GM21529 (cell line): ENCODE results near the gene EPHB1.
A peak's percentile ranks its signal among the peaks of the same experiment; 100 is the strongest.

Experiments
- ATAC-seq: cut with Tn5 transposase; IDR thresholded peaks from one replicate; pipeline ENCODE4 v1.9.1; 2021; ENCODE audit not compliant: unreplicated experiment

The EPHB1 gene

DNA sequence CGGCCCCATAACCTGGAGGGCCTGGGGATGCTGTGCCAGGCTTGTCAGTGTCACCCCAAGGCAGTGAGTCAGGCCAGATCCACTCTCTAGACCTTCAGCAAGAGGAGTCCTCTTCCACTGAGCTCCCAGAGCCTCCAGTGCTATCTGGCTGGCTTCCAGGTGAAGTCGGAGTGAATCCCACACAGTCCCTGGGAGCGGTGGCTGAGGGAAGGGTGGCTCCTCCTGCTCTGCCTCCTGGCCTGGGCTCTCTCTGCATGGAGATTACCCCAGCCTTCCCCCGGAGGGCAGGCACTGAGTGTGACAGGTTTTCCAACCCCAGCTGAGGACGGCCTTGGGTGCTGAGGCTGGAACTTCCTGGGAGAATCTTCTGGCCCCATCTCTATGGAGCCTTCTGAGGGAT is 82.7 kb downstream of the EPHB1 start:
- ATAC-seq: no peak

DNA sequence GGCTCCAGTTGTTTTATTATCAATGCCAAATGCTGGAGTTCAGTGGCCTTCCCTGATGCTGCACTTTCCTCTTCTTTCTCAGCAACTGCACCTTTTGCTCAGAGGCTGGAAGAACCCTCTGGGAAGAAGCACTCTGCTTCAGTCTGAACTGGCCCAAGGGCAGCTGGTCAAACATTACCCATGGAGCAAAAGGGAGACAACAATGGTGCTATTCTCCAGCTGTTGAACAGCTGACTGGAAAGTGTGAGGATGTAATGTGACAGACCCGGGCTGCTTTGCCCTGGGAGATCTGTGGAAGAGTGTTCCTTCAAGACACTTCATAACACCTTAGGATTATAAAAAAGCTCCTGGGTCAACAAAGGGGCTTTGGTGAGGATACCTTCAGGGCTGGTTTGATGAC is 84.9 kb downstream of the EPHB1 start:
- no peak for ATAC-seq

DNA sequence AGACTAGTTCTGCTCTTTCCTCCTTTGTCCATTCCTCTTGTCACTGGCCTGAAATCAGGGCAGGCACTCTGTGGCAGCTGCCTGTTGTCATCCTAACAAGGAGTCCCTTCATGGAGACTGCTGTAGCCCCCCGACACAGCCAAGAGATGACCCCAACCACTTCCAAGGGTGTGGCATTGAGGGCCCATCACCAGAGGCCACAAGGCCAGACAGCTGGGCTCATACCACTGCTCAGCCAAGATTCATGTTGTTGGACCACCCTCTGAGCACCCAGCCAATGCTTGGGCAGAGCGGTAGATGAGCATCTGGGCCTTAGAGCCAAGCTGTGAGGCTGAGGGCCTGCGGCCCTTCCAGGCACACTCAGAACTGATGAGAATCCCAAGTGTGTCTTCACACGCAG is 85.4 kb downstream of the EPHB1 start:
- no peak for ATAC-seq

DNA sequence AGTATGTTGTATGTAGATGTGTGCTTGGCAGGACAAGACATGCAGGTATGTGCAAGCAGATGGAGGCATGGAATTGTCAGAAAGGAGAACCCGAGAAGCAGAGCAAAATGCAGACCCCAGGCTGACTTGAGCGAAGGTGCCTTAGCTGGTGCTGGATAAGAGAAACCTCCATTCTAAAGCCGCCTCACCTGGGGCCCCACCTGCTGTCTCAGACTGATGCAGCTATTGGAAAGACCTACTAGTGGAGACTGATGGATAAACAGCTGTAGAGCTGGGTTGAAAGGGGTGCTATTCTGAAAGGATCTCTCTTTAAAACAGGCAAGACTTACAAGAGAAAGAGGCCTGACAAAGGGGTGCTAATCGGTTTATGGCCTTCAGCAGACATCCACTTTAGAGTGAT is 86.2 kb downstream of the EPHB1 start:
- ATAC-seq: no peak

DNA sequence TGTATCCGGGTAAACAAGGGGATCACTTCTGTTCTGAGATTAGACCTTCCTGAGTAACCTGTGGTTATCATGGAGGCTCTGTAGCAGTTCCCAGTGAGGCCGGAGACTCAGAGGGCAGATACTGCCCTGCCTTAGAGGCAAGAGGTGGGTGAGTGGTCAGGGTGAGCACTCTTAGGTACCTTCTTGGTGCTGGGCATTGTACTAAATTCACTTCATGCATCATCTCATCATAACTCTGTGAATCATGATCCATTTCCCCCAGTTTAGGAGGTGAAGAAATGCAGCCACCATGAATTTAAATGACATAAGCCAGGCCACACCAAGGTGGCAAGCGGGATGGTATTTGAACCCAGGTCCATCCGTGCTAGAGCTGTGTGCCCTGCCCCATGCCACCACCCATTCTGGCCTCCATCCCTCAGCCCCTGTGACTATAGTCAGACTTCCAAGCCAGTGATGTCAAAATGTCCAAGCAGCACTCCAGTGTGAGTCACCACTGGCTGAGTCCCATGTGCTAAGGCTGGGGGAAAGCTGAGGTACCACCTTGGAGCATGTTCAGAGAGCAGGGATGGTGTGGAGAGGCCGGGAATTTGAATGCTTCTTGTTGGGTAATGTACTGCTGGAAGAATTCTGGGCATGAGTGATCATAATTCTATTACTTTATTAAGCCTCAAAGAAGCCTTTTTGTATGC is 88.8 kb downstream of the EPHB1 start:
- no peak for ATAC-seq

DNA sequence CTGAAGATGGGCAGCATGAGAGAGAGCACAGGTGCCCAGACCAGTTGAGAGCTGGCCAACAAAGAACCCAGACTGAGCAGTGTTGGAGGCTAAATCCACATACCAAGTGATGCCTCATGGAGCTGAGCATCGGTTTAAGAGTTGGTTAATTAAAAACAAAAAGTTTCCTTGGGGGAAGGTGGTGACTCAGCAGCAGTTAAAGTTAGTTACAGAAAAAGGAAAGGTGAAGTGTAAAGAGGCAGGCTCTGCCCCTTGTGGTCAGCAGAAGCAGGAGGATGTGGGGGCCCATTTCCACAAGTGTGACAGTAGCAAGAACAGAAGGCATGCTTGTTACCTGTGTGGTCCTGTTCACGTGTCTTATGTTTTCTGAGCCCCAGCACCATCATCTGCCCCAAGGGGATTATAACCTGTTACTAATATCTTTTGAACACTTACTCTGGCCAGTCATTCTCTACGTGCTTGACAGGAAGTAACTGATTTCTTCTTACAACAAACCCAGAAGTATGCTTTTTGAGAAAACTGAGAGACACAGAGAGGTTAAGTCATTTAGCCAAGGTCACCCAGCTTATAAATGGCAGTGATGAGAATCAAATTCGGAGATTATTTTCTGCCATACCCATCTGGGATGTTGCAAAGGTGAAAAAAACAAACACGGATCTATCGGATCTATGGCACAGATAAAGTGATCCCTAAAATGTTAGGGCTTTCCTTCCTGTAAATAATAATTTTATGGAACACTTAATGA is 91.0 kb downstream of the EPHB1 start:
- ATAC-seq: peak; percentile 92

DNA sequence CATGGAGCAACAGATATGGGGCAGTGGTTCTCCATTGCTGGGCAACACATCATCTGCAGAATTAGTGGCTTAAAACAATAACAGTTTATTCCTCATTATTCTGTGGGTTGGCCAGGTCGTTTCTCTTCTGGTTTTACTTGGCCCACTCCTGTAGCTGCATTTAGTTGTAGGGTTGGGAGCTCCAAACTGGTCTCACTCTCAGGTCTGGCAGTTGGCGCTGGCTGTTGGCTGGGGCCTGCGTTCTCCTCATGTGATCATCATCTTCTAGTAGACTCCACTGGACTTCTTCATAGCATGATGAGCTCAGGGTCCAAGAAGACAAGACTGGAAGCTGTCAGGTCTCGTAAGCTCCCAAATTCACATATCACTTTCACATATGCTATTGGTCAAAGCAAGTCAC is 91.9 kb downstream of the EPHB1 start:
- no peak for ATAC-seq

DNA sequence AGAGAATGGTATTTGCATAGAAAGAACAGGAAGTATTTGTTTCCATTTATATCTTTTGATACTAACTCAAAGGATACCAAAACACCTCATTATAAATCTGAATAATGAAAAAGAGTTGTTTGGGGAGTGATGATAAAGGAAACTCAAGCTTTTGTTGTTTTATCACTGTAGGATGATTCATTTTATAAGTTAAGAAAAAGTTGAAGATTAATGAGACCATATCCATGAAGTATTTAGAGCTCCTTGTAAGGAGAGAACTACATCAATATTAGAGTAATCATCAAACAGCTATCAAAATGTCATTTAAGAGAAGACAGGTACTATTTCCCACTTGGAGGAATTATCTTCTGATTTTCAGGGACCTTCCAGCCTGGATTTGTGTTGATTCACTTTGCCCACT is 92.5 kb downstream of the EPHB1 start:
- ATAC-seq: no peak

DNA sequence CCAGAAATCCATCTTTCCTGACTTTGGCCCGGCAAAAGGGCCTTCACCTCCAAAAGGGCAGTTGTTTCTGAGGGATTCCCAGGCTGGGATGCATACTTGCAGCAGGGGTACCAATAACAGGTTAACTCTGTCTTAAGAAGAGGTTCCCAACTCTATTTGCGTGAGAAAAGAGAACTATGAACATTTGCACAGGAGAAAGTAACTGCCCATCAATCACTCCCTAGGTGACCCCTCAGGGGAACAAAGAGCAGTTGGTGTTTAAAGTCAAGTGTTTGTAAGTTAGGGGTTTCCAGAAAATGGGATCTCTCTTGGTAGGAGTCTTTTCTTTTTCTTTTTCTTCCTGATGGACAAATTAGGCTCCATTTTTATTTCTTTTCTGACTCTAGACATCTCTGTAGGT is 97.3 kb downstream of the EPHB1 start:
- no peak for ATAC-seq

DNA sequence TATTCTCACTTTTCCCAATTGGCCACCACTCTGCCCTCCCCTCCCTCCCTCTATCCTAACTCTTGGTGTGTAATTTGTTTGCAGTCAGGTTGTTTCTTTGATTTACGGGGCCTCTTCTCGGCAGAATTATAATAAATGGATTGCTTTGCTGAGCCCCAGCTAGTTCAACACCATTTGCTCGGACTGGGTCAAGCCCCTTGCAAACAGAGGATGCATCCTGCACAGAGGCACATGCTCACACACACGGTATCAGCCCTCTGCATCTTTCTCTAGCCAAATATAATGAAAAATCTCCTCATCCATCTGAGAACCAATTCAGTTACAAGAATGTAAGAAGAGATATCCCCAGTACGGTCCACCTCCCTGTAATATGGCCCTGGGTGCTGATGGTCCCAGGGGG is 97.7 kb downstream of the EPHB1 start:
- no peak for ATAC-seq

DNA sequence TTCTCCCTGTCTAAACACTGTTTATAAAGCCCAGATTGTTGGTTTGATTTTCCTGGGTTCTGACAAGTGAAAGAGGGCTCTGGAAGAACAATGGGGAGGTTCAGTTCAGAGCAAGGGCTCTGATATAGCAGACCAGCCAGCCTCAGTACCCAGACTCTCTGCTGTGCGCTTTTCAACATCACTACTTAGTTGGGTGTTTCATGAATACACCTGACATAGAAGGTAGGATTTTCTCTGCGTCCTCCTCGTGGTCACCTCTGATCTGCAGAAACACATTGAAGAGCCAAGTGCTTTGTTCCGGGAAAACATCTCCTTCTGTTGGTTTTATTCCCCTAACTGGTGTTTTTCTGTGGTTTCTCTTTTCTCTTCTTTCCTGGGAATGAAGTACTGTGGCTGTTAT is 99.5 kb downstream of the EPHB1 start:
- ATAC-seq: no peak

DNA sequence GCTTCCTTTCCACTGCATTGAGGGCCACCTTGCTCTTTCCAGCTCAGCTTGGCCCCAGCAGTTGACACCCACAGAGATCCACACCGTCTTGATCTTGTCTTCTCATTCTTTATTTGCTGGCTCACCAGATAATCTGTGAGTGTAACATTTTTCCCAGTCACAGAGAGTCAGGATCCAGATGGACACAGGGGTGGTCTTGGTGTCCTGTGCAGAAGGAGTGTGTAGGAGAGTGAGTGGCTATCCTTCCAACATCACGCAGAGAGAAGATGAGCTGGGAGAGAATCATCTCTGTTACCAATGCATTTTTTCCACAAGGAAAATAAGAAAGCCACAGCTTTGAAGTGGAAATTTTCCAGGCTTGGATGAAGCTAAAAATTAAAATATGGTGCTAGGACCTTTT is 100.1 kb downstream of the EPHB1 start:
- ATAC-seq: no peak

DNA sequence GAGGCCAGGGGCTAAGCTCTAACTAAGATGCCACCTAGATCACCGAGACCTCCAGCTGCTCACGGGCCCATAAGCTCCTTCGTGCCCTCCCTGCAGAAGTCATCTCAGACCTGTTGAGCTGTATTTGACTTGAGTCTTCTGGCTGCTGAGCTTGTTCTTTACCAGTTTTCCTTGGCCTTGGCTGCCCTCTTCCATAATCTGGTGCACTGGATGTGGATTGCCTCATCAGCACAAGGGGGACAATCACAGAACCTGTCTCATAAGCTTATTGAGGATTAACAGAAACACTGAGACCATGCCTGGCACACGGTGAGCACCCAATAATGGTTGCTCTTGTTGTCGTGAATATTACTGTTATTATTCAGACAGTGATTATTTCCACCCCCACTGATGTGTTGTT is 101.1 kb downstream of the EPHB1 start:
- no peak for ATAC-seq

DNA sequence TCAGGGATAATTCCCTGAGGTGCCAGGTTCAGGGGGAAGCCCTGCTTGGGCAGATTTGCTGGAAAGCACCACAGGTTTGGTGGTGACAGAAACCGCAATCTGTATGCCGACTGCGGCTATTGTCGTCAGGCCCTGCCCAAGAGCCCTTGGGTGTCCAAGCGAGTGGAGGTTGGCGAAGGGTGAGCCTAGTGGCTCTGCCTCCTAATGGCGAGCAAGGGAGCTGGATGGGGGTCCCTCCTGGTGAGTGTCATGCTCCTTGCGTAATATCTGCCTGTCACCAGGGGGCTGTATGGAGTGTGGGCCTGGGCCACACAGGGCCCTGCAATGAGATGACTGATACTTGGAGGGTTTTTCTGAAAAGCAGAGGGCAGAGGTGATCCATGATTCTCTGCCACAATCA is 101.6 kb downstream of the EPHB1 start:
- no peak for ATAC-seq

DNA sequence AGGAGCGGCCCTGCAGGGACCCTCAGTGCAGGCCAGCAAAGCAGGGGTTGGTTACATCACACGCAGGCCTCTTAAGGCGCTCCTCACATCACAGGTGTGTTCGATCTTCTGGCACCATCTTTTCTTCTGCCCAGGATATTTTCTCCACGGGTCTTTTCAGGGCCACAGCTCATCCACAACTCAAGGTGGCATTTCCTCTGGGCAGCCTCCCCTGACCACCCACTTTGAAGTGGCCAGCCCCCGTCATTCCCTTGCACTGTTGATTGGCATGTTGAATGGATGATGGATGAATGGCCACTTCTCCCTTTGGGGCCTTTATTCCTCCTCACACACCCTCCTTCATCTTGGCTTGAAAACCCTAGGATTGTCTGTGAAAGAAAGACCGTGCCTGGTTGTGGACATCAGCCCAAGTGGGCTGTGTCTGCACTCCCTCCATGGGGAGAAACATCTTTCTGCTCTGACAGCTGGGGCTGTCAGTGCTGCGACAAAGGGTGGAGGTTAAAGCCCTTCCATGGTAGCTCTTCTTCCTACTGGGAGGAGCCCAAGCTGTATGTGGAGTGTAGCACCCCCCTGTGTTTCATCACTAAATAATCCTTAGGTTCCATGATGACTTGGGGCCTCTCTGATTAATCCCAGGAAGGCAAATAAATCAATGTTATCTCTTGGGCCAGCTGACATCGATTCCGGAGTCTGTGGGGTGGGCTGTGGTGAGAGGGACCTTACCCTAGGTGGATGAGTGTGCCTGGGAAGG is 102.5 kb downstream of the EPHB1 start:
- ATAC-seq: no peak

DNA sequence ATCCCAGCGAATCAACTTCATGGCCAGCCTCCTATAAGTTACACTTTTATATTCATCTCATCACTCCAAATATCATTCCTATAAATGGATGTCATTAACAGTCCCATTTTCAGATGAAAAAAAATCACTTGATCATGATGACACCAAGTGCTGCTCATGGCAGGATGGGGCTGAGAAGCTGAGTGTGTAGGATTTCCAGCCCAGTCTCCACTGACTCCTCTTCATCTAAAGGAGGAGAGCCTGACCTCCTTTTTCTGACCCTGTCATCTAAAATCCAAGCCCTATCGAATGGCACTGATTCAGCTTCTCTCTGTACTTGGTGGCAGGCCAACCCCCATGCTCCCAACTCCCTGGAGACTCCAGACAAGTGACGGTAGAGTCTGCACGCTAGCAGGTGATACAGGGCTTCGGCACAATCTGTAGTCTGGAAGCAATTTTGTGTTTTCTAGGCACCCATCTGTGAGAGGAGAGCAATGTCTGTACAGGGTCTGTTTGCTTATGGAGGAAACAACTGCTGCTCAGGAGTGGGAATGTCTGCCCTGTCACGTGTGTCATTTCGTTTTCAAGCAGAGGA is 103.2 kb downstream of the EPHB1 start:
- no peak for ATAC-seq

DNA sequence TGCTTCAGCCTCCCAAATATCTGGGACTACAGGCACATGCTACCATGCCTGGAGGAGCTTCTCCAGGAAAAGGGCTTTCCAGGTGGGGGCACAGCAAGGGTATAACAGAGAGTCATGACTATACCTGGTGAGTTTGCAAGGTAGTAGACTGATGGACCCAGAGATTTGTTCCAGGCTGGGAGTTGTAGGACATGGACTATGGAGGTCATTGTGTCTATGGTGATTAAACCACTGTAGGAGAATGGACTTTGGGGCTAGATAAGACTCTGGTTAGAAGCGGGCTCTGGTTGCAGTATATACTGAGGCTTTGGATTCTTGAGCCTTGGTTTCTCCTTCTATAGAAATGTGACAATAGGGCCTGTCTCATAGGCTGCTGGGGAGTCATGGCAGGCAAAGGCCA is 104.7 kb downstream of the EPHB1 start:
- ATAC-seq: no peak

DNA sequence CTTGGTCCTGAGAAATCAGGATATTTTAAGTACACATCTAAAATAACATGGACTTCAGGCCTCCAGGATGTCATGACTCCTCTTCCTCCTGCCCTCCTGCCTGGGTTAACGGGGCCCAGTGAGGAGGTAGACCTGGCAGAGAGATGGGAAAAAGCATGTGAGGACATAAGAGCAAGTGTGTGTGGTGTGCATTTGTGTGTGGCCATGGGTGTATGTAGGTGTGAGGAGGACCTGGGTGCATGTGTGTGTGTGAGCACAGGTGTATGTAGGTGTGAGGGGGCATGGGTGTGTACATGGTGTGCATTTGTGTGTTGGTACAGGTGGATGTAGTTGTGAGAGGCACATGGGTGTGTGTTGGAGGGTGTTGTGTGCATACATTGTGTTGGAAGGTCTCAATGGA is 105.4 kb downstream of the EPHB1 start:
- ATAC-seq: no peak

DNA sequence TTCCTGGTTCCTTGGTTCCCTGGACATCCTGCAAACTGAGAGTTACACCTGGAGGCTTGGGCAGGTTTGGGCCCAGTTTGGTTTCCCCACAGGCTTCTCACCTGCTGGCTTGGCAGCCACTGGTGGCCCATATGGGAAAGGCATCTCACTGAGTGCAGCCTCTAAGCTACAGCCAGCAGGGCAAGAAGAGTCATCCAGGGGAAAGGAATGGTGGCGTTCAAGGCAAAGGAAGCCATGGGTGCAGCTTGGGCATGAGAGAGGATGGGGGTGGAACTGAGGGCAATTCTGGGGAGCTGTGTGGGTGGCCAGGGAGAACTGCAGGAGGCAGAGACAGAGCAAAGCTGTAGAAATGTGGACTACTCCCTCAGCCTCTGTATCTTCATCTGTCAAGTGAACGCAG is 106.4 kb downstream of the EPHB1 start:
- ATAC-seq: no peak

DNA sequence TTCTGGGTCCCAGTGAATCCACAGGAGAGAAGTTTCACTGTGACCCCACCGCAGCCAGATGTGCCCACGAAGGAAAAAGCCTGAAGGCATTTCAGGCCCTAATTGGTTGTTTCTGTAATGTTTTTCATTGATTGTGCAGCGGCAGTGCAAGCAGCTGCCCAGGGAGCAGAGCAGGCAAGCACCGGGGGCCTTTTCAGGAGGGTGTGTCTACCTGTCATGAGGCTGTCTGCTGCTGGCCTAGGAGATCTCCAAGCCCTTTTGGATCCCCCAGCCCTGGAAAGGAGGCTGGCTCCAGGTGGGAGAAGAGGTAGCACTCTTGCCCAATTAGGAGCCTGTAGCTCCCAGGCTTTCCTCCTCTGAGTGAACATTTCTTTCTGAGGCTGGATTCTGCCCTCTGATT is 108.8 kb downstream of the EPHB1 start:
- ATAC-seq: peak; percentile 26

DNA sequence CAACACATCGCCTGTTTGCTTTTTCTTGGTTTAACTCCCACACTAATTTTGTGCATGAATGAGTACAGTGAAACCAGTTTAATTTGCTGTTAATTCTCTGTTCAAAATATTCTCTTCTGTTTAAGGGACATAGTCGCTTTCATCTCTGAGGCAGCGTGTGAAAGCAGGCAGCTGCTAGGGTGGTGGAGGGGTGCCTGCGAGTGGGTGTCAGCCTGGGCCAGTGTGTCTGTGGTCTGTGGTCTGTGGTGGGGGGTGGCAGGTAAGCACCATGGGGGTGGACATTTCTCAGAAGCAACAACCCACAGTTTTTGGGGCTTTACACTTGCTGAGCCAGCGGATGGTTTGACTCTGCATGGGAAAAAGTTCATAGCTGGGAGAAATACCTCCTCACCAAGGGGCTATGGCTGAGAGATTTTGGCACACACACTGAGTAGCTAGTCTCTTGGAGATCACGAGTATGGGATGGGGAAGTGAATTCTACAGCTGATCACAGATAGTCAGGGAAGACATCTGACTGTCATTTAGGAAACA is 109.2 kb downstream of the EPHB1 start:
- peak; percentile 94 for ATAC-seq
